ENCODE data around the gene EAF1.

- TF ChIP-seq CTCF (optimal IDR thresholded peaks at IDR 0.05 in 1 of 3, IDR thresholded peaks at IDR 0.05 in 1 of 3, conservative IDR thresholded peaks at IDR 0.05 in 1 of 3; ENCODE audit: extremely low read depth in 1 of 3, insufficient read depth in 2 of 3, low read length in 3 of 3): no peak
- TF ChIP-seq EZH2 (IDR thresholded peaks at IDR 0.05; ENCODE audit: low read length): no peak
Measured at GRCh38 chr3:15420871-15421270, 6.5 kb upstream of the EAF1 start.
